ENCODE data around the gene JCAD.
A peak's percentile ranks its signal among the peaks of the same experiment; 100 is the strongest.
"Not testable (repeated sequence)": the region's sequence is repeated elsewhere in the genome, so short reads cannot be mapped to it uniquely, and the experiment has no call there.

The JCAD gene

DNA sequence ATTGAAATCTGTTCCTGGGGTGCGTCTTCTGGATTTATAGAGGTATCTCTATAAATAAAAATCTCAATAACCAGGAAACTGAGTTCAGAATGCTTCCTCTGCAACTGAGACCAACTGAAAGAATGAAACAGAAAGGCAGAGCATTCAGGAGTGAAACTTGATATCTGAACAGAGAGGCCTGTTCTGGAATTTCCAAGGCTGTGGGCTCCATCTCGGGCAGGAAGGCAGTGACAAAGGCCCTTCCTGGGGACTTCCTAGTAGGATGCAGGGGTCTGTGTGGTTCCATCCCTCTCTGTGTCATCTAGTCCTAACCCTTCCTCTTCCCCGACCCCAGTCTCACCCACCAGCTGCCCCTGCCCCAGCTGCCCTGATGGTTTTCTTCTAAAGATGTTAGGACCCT, 52.0 kb downstream of the JCAD start:
- TF ChIP-seq, protein P1, sequence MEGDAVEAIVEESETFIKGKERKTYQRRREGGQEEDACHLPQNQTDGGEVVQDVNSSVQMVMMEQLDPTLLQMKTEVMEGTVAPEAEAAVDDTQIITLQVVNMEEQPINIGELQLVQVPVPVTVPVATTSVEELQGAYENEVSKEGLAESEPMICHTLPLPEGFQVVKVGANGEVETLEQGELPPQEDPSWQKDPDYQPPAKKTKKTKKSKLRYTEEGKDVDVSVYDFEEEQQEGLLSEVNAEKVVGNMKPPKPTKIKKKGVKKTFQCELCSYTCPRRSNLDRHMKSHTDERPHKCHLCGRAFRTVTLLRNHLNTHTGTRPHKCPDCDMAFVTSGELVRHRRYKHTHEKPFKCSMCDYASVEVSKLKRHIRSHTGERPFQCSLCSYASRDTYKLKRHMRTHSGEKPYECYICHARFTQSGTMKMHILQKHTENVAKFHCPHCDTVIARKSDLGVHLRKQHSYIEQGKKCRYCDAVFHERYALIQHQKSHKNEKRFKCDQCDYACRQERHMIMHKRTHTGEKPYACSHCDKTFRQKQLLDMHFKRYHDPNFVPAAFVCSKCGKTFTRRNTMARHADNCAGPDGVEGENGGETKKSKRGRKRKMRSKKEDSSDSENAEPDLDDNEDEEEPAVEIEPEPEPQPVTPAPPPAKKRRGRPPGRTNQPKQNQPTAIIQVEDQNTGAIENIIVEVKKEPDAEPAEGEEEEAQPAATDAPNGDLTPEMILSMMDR (IDR thresholded peaks at IDR 0.05; ENCODE audit: low read length, missing control alignments) = no peak
- no peak overlapping the region for H3K4me3 ChIP-seq (replicated peaks; ENCODE audit: low read depth, low read length)
- no peak for DNase-seq (ENCODE audit: low read depth)

DNA sequence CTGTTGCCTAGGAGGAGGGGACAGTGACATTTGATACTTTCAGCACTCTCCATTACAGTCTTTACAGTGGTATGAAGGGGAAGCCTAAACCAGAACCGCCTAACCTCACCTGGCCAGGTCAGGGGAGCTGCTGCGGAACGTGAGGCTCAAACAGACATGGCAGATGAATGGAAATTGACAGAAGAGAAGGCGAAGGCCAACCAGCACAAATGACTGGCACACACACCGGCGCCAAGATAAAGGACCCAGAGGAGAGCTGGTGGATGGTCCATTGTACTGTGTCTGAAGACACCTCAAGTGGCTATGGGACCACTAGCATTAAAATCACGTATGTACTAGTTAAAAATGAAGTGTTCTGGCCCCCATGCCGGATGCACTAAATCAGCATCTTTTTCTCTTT, 53.0 kb downstream of the JCAD start:
- H3K4me3 ChIP-seq (replicated peaks; ENCODE audit: low read depth, low read length) = no peak overlapping the region
- TF ChIP-seq, protein P1 (IDR thresholded peaks at IDR 0.05; ENCODE audit: low read length, missing control alignments) = no peak

DNA sequence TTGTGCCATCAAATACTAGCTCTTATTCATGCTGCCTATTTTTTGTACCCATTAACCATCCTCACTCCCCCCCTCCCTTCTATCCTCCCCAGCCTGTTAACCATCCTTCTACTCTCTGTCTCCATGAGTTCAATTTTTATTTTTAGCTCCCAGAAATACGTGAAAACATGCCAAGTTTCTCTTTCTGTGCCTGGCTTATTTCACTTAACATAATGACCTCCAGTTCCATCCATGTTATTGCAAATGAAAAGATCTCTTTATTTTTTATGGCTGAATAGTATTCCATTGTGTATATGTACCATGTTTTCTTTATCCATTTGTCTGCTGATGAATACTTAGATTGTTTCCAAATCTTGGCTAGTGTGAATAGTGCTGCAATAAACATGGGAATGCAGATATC, 54.3 kb downstream of the JCAD start:
- not testable (repeated sequence) for DNase-seq (ENCODE audit: low read depth); H3K4me3 ChIP-seq (replicated peaks; ENCODE audit: low read depth, low read length)

More for the DNA sequence above, 53.0 kb downstream of the JCAD start:
- no peak for DNase-seq (ENCODE audit: low read depth)

DNA sequence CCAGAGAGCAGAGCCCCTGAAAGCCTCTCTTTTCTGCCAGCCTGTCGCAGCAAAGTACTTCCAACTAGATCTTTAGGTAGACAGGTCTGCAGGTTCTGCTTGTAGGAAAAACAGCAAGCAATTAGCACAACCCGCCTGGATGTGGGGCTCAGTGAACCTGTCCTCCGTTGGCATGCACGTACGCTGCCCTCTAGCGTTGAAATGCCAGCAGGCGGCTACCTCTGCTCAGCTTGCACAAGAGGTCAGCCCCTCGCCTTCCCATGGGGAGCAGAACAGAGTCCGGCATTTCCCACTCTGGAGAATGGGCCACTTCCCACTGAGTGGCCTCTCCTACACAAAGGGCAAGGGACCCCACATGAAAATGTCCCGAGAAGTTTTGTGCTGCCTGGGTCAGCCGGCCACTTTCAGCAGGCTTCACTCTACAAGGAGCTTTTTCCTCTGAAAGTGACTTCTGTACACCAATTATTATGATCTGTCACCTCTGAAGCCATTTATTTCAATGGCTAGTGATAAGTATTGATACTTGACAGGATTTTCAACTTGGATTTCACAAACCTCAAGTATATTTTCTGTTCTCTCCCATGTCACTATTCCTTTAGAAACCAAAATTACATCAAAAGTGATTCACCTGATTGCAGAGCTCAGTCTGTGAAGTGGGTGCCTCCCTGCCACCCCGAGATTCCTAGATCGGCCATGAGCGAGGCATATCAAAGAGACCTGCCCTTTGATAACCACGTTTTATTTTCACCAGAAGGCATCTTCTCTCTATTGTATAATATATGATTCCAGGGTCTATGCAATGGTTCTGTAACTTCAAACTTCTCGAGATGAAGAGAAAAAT, 56.7 kb downstream of the JCAD start:
- TF ChIP-seq, protein P1 (IDR thresholded peaks at IDR 0.05; ENCODE audit: low read length, missing control alignments) = peak; percentile 91
- peak; percentile 84 for DNase-seq (ENCODE audit: low read depth)
- H3K4me3 ChIP-seq (replicated peaks; ENCODE audit: low read depth, low read length) = no peak overlapping the region

DNA sequence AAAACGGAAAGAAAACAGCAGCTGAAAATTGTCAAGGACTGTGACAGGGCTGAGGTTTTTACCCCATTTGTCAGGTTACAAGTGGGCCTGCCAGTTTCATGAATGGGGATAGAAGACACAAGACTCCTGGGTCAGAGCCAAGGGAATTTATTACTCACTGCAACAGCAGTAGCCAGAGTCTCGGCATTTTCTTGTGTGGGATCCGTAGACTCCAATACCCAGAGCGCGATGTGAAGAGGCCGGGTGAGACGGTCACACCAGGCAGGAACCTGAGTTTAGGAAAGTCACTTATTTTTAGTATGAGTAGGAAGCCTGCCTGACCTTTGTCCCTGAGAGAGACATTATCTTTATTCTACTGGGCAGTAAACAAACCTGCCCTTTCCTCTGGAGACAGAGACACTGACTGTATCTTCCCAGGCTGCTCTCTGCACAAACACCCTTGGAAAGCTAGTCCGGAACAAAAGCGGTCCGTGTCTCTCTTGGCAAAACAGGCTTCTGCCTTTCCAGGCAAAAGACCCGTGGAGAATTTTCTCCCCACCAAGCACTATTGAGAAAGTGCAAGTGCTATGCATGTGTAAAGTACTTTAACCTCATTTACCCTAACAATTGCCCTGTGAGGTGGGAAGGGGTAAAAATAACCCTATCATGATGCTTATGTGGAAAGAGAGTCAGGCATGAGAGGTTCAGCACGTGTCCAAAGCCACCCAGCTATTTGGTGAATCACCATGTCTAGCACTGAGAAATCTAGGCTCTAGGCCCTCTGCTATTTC, 58.4 kb downstream of the JCAD start:
- no peak overlapping the region for H3K4me3 ChIP-seq (replicated peaks; ENCODE audit: low read depth, low read length)
- TF ChIP-seq, protein P1 (IDR thresholded peaks at IDR 0.05; ENCODE audit: low read length, missing control alignments) = no peak
- DNase-seq (ENCODE audit: low read depth) = peak; percentile 96

DNA sequence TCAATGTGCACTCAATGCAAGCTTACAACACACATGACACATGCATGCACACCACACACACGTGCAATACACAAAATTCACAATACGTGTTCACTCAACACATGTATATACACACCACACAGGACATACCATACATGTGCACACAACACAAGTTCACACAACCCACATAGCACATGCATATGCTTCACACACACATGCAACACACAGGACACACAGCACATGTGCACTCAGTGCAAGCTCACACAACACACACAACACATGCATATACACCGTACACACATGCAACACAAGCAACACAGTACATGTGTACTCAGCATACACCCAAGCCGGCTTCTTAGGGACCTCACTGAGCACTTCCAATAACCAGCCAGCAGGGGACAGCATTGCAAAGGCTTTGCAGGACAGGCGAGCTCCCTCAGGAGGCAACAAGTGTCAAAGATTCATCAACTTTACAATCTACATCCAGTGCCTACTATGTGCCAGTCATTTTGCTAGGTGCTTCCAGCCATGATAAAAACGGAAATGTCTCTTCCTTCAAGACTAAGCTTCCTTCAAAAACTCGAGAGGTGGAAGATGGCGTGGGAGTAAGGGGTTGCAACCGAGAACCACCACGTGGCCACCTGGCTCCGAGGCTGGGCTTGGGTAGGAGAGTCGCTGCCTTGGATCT, 61.1 kb downstream of the JCAD start:
- peak; percentile 90 for DNase-seq (ENCODE audit: low read depth)
- H3K4me3 ChIP-seq (replicated peaks; ENCODE audit: low read depth, low read length) = no peak overlapping the region
- TF ChIP-seq, protein P1 (IDR thresholded peaks at IDR 0.05; ENCODE audit: low read length, missing control alignments) = no peak

DNA sequence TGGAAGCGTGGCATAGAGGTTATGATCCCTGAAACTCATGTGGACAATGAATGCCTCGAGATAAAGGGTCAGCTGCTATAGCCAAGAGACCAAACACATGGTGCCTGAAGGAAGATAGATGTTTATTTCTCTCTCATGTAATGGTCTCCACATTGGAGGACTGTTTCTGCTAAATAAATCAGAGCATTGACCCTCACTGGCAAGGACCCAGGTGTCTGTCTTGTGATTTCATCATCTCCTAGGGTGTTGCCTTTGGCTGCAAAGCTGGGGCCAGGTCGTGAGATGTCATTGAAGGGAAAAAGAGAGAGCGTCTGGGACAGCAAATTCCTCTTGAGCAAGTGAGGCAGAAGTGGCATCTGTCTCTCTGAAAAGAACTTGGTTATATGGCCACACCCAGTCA, 64.6 kb downstream of the JCAD start:
- DNase-seq (ENCODE audit: low read depth) = no peak
- TF ChIP-seq, protein P1 (IDR thresholded peaks at IDR 0.05; ENCODE audit: low read length, missing control alignments) = no peak
- no peak overlapping the region for H3K4me3 ChIP-seq (replicated peaks; ENCODE audit: low read depth, low read length)
